Measurements from ENCODE around the gene RNF144B. TPM values are rescaled to one million over a fixed set of nuclear protein-coding genes. Genes with fewer than 3 reads are reported as not detected.
A peak's percentile ranks its signal among the peaks of the same experiment; 100 is the strongest.

Gene RNF144B
- total RNA-seq, 2 experiments from 2014 or later, result 1.8 to 1.9 TPM

DNA sequence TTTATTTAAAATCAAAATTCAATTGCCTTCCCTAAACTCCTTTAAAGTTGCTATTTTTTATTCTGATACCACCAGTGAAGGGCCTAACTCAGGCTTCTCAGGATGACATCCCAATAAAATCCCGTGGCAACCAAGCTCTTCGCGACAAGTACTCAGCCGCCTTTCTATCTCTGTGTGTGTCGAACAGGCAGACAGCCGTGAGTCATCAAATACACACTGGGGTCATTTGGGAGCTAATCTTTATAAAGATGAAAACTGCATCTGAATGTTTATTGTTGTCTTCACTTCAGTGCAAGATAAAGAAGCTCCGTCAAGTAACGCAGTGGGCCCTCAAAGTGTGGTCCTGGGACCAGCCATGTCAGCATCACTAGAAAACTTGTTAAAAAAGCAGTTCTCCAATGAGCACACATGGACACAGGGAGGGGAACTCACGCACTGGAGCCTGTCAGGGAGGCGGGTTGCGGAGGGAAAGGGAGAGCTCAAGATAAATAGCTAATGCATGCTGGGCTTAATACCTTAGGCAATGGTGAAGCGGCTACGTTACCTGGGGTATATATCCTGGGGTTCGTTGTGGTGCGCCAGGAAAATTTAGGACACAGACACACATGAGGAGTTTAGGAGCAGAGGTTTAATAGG lies 119.3 kb downstream of the RNF144B start:
- H3K9me3 Mint-ChIP-seq, result no peaks in the 10 kb centered on the region
- no peak overlapping the region for H3K27ac Mint-ChIP-seq
- no peak for DNase-seq
- no peak for ATAC-seq
- intact Hi-C loops (cut with micrococcal nuclease), result loop anchor here (10.0 kb wide), 1 partner anchor 112 kb away; no protein-coding TSS in a partner anchor
- no peak overlapping the region for H3K4me3 Mint-ChIP-seq
- H3K36me3 Mint-ChIP-seq (ENCODE audit: low read depth), result no peaks in the 10 kb centered on the region
- H3K4me1 Mint-ChIP-seq (ENCODE audit: low read depth), result peaks cover 13% of the 10 kb centered on the region
- TF ChIP-seq, protein P1, sequence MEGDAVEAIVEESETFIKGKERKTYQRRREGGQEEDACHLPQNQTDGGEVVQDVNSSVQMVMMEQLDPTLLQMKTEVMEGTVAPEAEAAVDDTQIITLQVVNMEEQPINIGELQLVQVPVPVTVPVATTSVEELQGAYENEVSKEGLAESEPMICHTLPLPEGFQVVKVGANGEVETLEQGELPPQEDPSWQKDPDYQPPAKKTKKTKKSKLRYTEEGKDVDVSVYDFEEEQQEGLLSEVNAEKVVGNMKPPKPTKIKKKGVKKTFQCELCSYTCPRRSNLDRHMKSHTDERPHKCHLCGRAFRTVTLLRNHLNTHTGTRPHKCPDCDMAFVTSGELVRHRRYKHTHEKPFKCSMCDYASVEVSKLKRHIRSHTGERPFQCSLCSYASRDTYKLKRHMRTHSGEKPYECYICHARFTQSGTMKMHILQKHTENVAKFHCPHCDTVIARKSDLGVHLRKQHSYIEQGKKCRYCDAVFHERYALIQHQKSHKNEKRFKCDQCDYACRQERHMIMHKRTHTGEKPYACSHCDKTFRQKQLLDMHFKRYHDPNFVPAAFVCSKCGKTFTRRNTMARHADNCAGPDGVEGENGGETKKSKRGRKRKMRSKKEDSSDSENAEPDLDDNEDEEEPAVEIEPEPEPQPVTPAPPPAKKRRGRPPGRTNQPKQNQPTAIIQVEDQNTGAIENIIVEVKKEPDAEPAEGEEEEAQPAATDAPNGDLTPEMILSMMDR (IDR thresholded peaks at IDR 0.05), result no peak
- ChIA-PET CTCF (interaction anchor here (1.3 to 9.9 kb wide), 2 partner anchors 142 to 183 kb away, joined by 3 to 119 read pairs; no protein-coding TSS in a partner anchor), POLR2A (no interaction called here)
- H3K27me3 Mint-ChIP-seq, result peaks cover 2% of the 10 kb centered on the region

DNA sequence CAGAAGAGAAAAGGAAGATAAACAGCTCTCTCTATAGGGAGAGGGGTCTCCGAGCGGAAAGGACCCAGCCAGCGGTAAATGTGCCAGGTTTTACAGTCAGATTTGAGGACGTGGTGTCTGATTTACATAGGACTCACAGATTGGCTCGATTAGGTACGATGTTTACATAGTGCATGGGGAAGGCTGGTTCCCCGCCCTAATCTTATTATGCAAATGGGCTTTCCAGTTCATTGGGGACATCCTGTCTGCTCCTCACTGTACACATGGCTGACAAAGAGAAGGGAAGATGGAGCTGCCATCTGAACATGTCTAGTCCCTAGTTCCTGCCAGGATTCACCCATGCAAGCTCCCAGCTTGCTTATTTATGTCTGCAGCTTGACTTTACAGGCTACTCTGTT lies 119.9 kb downstream of the RNF144B start:
- ATAC-seq, result no peak
- ChIA-PET CTCF (interaction anchor here (9.9 kb wide), 1 partner anchor 183 kb away, joined by 119 read pairs; no protein-coding TSS in a partner anchor), POLR2A (no interaction called here)
- H3K4me3 Mint-ChIP-seq, result no peak overlapping the region
- intact Hi-C loops (cut with micrococcal nuclease), result loop anchor here (10.0 kb wide), 1 partner anchor 112 kb away; no protein-coding TSS in a partner anchor
- no peak for DNase-seq
- H3K9me3 Mint-ChIP-seq, result no peaks in the 10 kb centered on the region
- peaks cover 12% of the 10 kb centered on the region for H3K4me1 Mint-ChIP-seq (ENCODE audit: low read depth)
- TF ChIP-seq, protein P1 (IDR thresholded peaks at IDR 0.05), result no peak
- no peak overlapping the region for H3K27ac Mint-ChIP-seq
- H3K36me3 Mint-ChIP-seq (ENCODE audit: low read depth), result no peaks in the 10 kb centered on the region
- H3K27me3 Mint-ChIP-seq, result peaks cover 2% of the 10 kb centered on the region

DNA sequence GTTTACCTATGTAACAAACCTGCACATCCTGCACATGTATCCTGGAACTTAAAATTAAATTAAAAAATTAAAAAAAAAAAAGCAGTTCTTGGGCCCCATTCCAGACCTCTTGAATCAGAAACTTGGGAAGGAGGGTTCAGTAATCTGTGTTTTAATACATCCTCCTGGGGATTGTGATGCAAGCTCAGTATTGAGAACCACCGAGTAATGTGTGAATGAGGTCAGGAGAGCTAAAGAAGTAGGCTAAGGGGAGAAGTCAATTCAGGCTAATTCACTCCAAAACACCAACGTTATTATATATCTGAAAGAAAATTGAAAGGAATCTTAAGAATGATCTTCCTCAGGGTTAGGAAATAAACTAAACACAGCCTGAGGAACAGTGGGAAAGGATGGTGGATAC lies 120.4 kb downstream of the RNF144B start:
- H3K9me3 Mint-ChIP-seq, result no peaks in the 10 kb centered on the region
- ATAC-seq (no peak), DNase-seq (no peak)
- CTCF ChIA-PET, result interaction anchor here (1.0 to 9.9 kb wide), 2 partner anchors 10 to 184 kb away, joined by 3 to 119 read pairs; no protein-coding TSS in a partner anchor
- H3K36me3 Mint-ChIP-seq (ENCODE audit: low read depth), result no peaks in the 10 kb centered on the region
- peaks cover 12% of the 10 kb centered on the region for H3K4me1 Mint-ChIP-seq (ENCODE audit: low read depth)
- H3K27ac Mint-ChIP-seq, result no peak overlapping the region
- POLR2A ChIA-PET, result interaction anchor here (0.6 kb wide), 1 partner anchor 78 kb away, joined by 3 read pairs; no protein-coding TSS in a partner anchor
- H3K4me3 Mint-ChIP-seq, result no peak overlapping the region
- peaks cover 2% of the 10 kb centered on the region for H3K27me3 Mint-ChIP-seq
- intact Hi-C loops (cut with micrococcal nuclease), result loop anchor here (10.0 kb wide), 1 partner anchor 113 kb away; no protein-coding TSS in a partner anchor
- TF ChIP-seq, protein P1 (IDR thresholded peaks at IDR 0.05), result no peak

- Mint-ChIP-seq H3K27me3 (no peaks in the 10 kb centered on the region), H3K4me3 (no peak overlapping the region), H3K9me3 (no peaks in the 10 kb centered on the region), H3K36me3 (ENCODE audit: low read depth) (no peaks in the 10 kb centered on the region), H3K4me1 (ENCODE audit: low read depth) (peaks cover 22% of the 10 kb centered on the region), H3K27ac (no peak overlapping the region)
- TF ChIP-seq, protein P1 (IDR thresholded peaks at IDR 0.05), result no peak
- intact Hi-C loops (cut with micrococcal nuclease), result loop anchor here (10.0 kb wide), 1 partner anchor 115 kb away; no protein-coding TSS in a partner anchor
- peak; percentile 51 for DNase-seq
- CTCF ChIA-PET, result interaction anchor here (0.7 to 0.8 kb wide), 2 partner anchors 186 to 1142 kb away, joined by 3 to 4 read pairs; no protein-coding TSS in a partner anchor
- POLR2A ChIA-PET, result no interaction called here
- peak; percentile 25 for ATAC-seq
Measured at GRCh38 chr6:18509871-18510643, 122.9 kb downstream of the RNF144B start.
